Activated CD8-positive, alpha-beta T cell treated with anti-CD3 and anti-CD28 coated beads for 36 hours (primary cell): Measurements from ENCODE around the gene ZNF320. TPM values are rescaled to one million over a fixed set of nuclear protein-coding genes. Genes with fewer than 3 reads are reported as not detected.
"Not testable (repeated sequence)": the region's sequence is repeated elsewhere in the genome, so short reads cannot be mapped to it uniquely, and the experiment has no call there.

Experiments used
- ATAC-seq: fragments of 200-7000 bp; cut with Tn5 transposase; one replicate; pipeline ENCODE4 v1.10.0; 2021; ENCODE audit warnings: mild to moderate bottlenecking, moderate library complexity
- CTCF ChIA-PET: fragments of 350-600 bp; sonication (Branson Sonifier 250); formaldehyde crosslinking; loops from one replicate; lab custom pipeline; 2021; ENCODE audit warnings: antibody characterized with exemption; lab: Charles Lee
- POLR2A ChIA-PET: fragments of 350-600 bp; sonication (Branson Sonifier 250); formaldehyde crosslinking; loops from one replicate; lab custom pipeline; 2021; ENCODE audit warnings: antibody characterized with exemption; lab: Charles Lee
- DNase-seq: peaks from one replicate; pipeline ENCODE4 v3.0.0-alpha.2; 2020
- H3K27ac Mint-ChIP-seq: one replicate; pipeline ENCODE4 v1.8.0; 2021; ENCODE audit warnings: mild to moderate bottlenecking, mixed read lengths
- H3K27me3 Mint-ChIP-seq: one replicate; pipeline ENCODE4 v1.8.0; 2021; ENCODE audit warnings: mixed read lengths
- H3K36me3 Mint-ChIP-seq: one replicate; pipeline ENCODE4 v1.8.0; 2021; ENCODE audit warnings: low read depth, mixed read lengths
- H3K4me1 Mint-ChIP-seq: one replicate; pipeline ENCODE4 v1.8.0; 2021; ENCODE audit warnings: low read depth, mixed read lengths
- H3K4me3 Mint-ChIP-seq: one replicate; pipeline ENCODE4 v1.8.0; 2021; ENCODE audit warnings: mild to moderate bottlenecking, moderate library complexity, mixed read lengths
- H3K9me3 Mint-ChIP-seq: one replicate; pipeline ENCODE4 v1.8.0; 2021; ENCODE audit warnings: mixed read lengths
- CTCF ChIP-seq: fragments of 200-600 bp; IDR thresholded peaks from one replicate; pipeline ENCODE4 v1.8.0; 2022; ENCODE audit warnings: antibody characterized with exemption, mild to moderate bottlenecking
- intact Hi-C: fragments of 100-400 bp; cut with micrococcal nuclease; formaldehyde crosslinking; loops from one replicate; pipeline ENCODE4 v1.10.0; 2022
- total RNA-seq, 2 experiments: library from RNA; stranded (reverse); gene quantifications; one replicate each; pipeline ENCODE4 v1.2.3, GENCODE V29; 2021

The ZNF320 gene
- 1 to 10 TPM; 7.0 to 9.4 TPM for total RNA-seq

GRCh38 chr19:52897138-52897935, at the start of gene ZNF320:
TSS of gene ZNF320 (minus strand) at chr19:52897635. CDS start at chr19:52890255, 7,380 bp downstream.
- Mint-ChIP-seq H3K27ac (peak within 1 kb of the TSS; percentile 94), H3K9me3 (no peaks in the 10 kb centered on the region), H3K4me3 (peak within 1 kb of the TSS; percentile 89), H3K4me1 (peaks cover 17% of the 10 kb centered on the region), H3K36me3 (peaks cover 30% of the 10 kb centered on the region), H3K27me3 (no peaks in the 10 kb centered on the region)
- no peak for TF ChIP-seq CTCF
- ATAC-seq: peak; percentile 100
- ChIA-PET POLR2A (no interaction called here), CTCF (no interaction called here)
- intact Hi-C loops: no loop called here
- peak; percentile 98 for DNase-seq

- Mint-ChIP-seq H3K27ac (no peak overlapping the region), H3K9me3 (peaks cover 28% of the 10 kb centered on the region), H3K27me3 (no peaks in the 10 kb centered on the region), H3K4me1 (peaks cover 3% of the 10 kb centered on the region), H3K36me3 (peaks cover 30% of the 10 kb centered on the region), H3K4me3 (no peak overlapping the region)
- DNase-seq (no peak), ATAC-seq (no peak)
- CTCF ChIA-PET: no interaction called here
- intact Hi-C loops: no loop called here
- TF ChIP-seq CTCF: no peak
- POLR2A ChIA-PET: no interaction called here
Observed at GRCh38 chr19:52946322-52947310, 49.2 kb upstream of the ZNF320 start.

- no peak for TF ChIP-seq CTCF
- no peak for ATAC-seq
- Mint-ChIP-seq H3K4me1 (peaks cover 11% of the 10 kb centered on the region), H3K27me3 (no peaks in the 10 kb centered on the region), H3K9me3 (peaks cover 27% of the 10 kb centered on the region), H3K4me3 (no peak overlapping the region), H3K27ac (no peak overlapping the region), H3K36me3 (peaks cover 22% of the 10 kb centered on the region)
- DNase-seq: no peak
- CTCF ChIA-PET: no interaction called here
- POLR2A ChIA-PET: no interaction called here
- intact Hi-C loops: no loop called here
Observed at GRCh38 chr19:52945652-52946321, 48.4 kb upstream of the ZNF320 start.

GRCh38 chr19:52944703-52945493, 47.5 kb upstream of the ZNF320 start:
- Mint-ChIP-seq H3K36me3 (peaks cover 13% of the 10 kb centered on the region), H3K4me1 (peaks cover 11% of the 10 kb centered on the region), H3K9me3 (peaks cover 18% of the 10 kb centered on the region)
- H3K4me3 Mint-ChIP-seq, ATAC-seq, DNase-seq, intact Hi-C loops, H3K27me3 Mint-ChIP-seq, H3K27ac Mint-ChIP-seq, POLR2A ChIA-PET, CTCF ChIA-PET: not testable (repeated sequence)
